NCI-H128 (cell line): ENCODE measurements around the gene TNFSF13B.
"Not testable (repeated sequence)": the region's sequence is repeated elsewhere in the genome, so short reads cannot be mapped to it uniquely, and the experiment has no call there.

Experiments
- DNase-seq: peaks from one replicate; lab custom pipeline; 2025; ENCODE audit not compliant: unreplicated experiment; lab: John Stamatoyannopoulos, UW

Gene TNFSF13B

DNA sequence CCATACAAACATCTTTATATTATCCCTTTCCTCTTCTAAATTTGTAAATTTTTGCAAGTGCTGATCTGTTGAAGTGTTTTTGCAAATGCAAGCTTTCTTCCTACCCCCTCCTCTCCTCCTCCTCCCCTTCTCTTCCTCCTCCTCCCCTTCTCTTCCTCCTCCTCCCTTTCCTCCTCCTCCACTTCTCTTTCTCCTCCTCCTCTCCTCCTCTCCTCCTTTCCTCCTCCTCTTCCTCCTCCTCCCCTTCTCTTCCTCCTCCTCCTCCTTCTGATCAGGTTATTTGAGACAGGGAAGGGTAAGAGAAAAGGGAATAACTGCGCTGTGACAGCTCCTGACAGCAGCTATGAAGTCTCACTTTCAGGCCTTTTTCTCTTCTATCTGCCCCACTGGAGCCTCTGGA is 8.9 kb downstream of the TNFSF13B start:
- DNase-seq: no peak

DNA sequence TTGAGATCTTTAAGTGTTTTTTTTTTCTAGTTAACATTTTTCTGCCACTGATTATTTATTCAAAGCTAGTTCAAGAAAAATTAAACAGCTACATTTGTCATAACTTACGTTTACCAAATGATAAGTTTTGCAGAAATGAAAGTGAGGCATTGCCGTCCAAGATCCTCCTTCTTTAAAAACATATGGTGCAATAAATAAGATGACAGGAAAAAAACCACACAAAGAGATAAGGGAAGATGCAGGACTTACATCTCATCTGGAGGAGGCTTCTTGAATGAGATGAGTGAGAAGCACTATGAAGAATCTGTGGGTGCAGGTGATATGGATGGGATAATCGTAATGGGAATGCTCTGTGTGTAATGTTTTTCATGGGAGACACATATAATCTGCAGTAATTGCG is 12.4 kb downstream of the TNFSF13B start:
- DNase-seq: no peak

DNA sequence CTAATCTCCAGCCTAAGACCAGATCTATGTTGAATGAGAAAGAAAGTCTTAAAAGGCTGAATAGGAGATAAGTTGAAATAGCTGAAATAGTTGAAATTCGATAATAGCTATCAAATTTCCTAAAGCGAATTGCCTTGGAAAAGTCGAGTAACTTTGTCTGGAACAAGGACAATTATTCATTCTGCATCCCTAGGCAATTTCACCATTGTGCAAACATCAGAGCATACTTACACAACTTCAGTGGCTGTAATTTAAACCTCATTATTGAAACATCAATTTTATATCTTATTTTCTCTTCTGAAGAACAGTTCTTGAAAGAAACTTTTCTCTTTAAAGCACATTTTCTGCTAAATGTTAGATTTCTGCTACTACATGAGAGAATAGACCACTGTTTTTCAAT is 13.6 kb downstream of the TNFSF13B start:
- no peak for DNase-seq

DNA sequence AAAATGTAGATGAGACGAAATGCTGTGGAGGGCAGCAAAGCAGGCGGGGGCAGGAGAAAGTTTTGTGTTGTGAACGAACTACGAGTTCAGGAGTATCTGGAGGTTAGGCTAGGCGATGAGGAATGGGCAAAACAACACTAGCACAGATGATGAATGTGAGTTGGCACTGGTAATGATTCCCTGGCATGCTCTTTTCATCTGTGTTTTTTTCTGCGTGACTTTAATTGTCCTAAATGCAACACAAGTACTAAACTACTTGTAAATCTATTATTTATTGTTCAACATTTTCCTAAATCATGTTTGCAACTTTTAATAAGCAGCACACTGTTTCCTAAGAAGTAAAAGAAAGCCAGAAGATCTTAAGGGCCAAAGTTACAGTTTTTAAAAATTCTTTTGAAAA is 19.2 kb downstream of the TNFSF13B start:
- DNase-seq: no peak

DNA sequence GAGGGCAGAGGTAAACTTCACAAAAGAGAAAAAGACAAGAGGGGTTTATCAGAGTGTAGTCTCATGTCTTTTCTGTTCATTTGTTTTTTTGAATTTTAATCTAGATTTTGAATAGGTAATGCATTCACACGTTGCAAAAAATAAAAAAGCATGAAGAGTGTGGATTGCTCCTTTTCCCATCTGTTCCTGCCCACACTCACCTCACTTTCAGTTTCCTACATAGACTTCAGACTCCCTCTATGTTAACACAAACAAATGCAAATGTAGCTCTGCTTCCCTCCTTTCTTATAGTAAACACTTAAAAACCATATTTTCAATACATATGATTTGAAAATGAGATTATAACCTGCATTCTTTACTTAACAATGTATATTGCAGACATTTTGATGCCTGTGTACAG is 20.3 kb downstream of the TNFSF13B start:
- DNase-seq: no peak

DNA sequence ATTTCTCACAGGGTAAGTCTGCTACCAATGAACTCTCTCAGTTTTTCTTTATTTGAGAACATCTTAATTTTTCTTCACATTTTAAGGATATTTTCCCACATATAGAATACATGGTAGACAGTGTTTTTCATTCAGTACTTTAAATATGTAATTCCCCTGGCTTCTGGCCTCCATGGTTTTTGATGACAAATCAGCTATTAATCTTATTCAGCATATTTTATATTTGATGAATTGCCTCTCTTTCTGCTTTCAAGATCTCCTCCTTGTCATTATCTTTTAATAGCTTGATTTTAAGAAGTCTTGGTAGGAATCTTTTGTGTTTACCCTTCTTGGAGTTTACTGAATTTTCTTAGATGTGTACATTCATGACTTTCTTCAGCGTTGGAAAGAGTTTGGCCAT is 27.6 kb downstream of the TNFSF13B start:
- no peak for DNase-seq

DNA sequence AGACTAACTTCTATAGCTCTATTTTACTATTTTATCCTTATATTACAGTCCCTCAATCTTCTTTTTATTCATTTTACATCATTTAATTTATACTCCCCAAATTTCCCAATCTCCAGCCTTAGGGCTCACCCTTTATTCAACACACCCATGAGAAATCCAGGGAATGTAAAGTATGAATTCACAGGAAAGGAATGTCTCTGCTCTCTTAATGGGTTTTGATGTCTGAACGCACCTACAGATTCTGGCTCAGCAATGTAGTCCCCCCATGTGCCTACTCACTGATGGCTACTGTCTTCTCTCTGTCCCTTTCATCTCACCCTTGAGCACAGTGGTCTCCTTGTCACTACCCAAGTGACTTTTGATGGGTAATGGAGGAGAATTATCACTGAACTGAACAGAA is 32.8 kb downstream of the TNFSF13B start:
- DNase-seq: no peak

DNA sequence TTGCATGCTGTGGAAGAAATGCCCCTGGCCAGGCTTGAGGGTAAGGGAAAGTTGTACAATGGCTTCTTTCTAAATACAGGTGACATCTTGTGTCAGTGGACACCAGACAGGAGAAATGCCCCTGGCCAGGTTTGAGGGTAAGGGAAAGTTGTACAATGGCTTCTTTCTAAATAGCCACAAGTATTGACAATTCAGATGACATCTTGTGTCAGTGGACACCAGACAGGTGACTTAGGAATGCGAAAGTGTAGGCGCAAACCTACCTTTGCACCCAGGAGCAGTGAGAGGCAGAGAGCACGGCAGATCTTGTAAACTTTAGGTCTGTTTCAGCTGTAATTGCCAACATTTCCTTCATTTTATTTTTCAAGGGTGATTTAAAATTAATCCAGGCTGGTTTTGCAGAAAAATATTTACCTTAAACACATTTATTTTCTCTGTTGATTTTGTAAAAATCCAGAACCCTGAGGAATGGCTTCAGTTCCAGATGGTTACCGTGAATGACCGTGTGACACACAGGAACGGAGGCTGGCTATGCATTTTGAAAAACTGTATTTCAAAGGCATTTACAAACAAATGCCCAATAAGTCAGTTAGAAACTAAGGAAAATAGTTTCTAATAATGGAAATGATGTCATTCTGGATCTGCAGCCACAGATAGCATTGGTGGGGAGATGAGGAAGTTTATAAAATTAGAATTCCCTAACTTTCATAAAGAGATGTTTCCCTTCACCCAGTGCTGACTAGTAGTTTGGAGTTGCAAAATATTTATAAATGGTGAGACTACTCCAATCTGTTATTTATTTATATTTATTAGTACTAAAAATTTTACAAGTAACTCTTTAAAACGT is 34.9 kb downstream of the TNFSF13B start:
- DNase-seq: no peak

DNA sequence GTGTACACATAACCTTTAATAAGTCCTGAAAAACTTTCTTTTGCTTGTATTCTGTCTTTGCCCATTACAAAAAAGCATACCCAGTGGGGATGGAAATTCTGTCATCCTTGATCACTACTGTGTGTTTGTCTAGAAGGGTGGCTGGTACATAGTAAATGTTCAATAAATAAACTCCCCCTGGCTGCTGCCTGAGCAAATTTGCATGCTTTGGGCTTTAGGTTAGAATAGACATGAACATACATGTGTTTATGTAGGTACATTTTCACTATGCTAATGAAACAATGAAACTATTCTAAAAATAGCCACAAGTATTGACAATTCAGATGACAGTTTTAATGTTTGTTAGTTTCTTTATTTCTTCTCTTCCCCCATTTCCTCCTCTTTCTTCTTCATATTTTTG is 36.1 kb downstream of the TNFSF13B start:
- DNase-seq: no peak

DNA sequence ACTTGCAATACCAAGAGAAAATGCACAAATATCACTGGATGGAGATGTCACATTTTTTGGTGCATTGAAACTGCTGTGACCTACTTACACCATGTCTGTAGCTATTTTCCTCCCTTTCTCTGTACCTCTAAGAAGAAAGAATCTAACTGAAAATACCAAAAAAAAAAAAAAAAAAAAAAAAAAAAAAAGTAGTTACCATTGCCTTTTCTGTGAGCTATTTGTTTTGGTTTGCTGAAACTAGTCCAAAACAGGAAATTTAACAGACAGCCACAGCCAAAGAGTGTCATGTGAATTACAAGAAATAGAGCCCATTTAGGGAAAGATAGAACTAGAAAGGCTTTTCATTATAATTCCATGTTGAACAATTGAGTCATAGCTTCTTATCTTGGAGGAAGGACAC is 37.3 kb downstream of the TNFSF13B start:
- no peak for DNase-seq

DNA sequence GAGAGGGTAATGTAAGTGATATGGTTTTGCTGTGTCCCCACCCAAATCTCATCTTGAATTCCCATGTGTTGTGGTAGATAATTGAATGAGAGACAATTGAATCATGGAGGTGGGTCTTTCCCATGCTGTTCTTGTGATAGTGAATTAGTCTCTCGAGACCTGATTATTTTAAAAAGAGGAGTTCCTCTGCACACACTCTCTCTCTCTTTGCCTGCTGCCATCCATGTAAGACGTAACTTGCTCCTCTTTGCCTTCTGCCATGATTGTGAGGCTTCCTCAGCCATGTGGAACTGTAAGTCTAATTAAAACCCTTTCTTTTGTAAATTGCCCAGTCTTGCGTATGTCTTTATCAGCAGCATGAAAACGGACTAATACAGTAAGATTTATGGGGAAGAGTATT is 42.1 kb downstream of the TNFSF13B start:
- not testable (repeated sequence) for DNase-seq

DNA sequence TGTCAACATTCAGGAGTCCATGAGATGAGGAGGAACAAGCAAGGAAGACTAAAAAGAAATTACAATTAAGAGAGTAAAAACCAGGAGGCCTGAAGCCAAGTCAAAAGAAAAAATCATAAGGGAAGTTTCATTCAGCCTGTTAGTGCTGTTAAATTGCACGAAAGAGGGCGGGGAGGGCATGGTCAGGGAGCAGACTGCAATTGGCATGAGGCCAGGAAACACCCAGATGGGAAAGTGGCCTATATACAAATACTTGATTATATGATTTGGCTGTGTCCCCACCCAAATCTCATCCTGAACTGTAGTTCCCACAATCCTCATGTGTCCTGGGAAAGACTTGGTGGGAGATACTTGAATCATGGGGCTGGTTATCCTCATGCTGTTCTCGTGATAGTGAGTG is 43.9 kb downstream of the TNFSF13B start:
- no peak for DNase-seq

DNA sequence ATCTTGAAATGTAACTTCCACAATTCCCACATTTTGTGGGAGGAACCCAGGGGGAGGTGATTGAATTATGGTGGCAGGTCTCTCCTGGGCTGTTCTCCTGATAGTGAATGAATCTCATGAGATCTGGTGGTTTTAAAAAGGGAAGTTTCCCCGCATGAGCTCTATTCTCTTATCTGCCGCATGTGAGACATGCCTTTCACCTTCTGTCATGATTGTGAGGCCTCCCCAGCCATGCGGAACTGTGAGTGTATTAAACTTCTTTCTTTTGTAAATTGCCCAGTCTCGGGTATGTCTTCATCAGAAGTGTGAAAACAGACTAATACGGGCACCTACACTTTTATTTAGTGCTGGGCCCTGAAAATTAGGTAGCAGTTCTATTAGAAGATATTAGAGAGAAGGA is 45.8 kb downstream of the TNFSF13B start:
- no peak for DNase-seq

DNA sequence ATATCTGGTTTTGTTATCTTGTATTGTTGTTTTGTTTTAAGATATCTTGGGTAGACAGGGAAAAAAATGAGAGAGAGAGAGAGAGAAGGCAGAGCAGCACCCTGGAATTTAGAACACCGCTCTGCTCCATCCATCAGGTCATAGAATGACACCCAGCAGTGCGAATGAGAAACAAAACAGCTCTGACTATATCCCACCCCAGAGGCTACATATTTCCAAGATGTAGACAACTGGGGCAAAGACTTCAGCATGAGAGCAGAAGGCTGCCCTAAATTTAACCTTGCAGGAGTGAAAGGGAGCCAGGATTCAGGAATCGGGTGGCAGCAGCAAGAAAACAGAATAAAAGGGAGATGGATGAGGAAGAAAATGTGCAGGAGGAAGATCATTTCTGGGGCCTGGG is 46.5 kb downstream of the TNFSF13B start:
- no peak for DNase-seq

DNA sequence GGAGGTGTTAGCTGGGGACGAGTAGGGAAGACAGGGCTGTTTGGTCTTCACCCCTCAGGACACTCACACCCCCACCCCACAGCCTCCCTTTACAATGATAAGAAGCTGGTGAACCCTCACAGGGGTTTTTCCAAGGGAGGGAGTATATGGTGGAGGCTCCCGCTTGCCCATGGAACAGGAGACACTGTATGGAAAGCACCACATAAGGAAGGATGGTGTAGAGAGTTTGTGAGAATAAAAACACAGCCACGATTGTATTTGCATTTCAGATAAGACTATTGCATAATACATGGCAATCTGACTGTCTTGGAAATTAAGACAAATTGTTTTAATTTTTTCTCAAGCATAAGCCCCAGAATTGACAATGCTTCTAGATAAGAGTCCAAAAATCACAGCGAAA is 46.9 kb downstream of the TNFSF13B start:
- no peak for DNase-seq

DNA sequence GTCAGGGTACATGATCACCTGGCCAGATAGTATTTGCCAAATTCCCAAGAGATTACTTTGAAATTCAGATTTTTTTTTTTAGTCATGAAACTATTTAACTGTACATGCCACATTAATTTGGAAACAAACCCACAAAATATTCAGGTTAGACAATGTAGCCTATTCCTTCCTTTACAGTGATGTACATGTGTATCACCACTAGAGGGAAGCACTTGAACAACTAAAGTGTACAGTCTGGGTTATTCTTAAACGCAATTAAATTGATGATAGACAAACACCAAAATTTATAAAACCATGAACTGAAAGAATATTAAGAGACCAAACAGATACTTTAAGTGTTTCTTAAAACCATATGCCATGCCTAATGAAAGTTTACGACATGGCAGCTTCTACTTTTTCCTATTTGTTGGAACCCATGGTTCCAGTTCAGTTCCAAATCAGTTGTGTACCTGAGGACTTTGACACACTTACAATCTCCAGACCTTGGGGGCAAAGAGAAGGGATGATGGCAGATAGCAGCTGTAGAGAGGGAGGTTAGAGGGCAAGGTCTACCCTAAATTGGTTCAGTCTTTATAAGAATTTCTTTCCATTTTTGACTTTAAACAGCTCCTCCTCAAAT is 52.8 kb downstream of the TNFSF13B start:
- DNase-seq: no peak

DNA sequence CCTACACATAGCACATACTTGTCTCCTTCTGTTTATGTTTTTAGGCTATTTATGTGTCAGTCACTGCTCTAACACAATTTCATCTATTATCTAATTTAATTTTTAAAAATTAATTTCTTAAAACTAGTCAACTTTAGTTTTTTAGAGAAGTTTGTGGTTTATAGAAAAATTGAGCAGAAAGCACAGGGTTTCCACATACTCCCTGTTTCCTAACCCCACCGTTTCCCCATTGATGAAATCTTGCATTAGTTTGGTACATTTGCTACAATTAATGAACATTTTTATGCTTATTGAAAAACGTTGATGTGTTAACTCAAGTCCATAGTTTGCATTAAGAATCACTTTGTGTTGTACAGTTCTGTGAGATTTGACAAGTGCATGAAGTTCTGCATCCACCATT is 53.5 kb downstream of the TNFSF13B start:
- no peak for DNase-seq

DNA sequence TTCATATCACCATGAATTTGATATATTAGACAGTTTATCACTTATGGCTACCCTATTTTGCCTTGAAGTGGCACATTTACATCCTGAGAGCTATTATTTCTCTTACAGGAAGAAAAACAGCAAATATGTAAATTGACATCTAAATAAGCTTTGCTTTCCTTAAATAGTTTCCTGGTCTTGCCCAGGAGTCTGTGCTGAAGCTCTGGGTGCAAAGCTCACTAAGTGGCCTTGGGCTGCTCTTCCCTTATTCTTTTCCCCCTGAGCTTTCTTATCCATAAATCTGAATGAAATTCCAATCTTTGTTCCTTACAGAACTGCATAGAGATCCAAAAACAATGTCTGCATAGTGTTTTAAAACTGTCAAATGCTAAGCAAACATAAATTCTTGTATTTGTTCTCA is 56.3 kb downstream of the TNFSF13B start:
- no peak for DNase-seq

DNA sequence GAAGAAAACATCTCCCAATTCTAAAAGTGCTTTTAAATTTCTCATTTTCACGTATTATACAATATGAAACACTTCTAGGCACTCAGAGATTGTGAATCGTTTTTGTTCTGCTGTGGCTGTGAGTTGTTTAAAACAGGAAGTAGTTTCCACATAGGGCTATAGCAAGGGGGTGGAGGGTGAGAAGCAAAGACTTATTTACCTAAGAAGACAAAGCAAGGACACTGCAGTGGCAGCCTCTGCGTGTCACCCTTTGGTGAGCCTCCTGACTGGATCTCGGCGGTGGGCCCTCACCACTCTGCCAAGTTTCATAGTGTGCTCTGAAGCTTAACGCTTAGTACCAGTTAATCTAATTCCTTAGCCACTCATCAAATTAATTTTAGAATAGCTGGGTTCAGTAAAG is 56.8 kb downstream of the TNFSF13B start:
- DNase-seq: no peak

DNA sequence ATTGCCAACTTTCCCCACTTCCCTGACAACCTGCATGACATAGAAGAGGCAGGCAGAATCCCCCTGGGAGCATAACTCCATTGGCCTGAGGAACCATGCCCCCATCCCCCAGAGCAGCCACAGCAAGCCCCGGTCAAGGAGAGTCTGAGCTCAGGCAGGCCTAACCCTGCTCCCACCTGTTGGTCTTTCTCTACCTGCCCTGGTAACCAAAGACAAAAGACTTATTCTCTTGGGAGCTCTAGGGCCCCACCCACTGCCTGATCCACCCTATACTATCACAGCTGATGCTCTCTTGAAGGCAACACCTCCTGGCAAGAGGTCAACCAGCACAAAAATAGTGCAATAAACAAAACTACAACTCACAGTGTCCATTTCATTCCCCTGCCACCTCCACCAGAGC is 59.3 kb downstream of the TNFSF13B start:
- DNase-seq: no peak

DNA sequence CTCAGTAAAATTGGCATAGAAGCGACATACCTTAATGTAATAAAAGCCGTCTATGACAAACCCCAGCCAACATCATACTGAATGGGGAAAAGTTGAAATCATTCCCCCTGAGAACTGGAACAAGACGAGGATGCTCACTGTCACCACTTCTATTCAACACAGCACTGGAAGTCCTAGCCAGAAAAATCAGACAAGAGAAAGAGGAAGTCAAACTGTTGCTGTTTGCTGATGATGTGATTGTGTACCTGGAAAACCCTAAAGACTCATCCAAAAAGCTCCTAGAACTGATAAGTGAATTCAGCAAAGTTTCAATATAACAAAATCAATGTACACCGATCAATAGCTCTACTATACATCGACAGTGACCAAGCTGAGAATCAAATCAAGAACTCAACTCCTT is 63.3 kb downstream of the TNFSF13B start:
- no peak for DNase-seq

DNA sequence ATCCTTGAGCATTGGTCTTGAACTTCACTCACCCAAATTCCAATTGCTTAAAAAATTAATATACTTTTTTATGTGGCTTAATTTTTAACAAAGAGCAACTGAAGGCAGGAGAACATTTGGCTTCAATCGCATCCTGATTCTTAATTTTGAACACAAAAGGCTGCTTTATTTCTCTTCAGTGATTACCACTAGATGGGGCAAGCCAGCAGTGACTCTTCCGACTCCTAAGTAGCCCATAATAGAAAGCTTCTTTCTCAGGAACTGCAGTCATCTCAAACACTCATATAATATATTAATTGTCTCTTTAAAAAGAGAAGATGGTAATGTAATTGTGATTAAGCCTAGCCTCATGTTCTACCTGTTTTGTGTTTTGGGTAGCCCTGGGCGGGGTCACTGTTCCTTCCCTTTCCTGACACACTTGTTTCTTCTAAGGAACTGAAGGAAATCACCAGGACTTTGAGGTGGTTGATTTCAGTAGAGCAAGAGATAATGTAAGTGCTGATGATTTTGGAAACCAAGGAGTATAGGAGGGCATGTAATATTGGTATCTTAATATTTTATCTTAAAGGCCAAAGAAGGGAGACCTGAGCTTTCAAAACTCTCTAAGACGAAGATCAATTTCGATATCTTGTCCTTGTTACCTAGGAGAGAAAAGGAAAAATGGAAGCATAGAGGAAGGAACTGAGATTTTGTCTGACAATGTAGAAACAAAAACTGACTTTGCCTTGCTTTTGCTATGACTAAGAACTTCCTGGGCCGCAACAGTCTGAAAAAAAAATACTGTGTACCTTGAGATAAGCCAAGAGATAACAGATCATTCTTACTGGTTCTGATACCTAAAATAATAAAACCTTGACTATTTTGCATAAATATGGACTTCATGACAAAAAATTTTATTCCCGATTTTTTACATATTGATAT is 73.1 kb downstream of the TNFSF13B start:
- no peak for DNase-seq
